Activated CD4-positive, alpha-beta T cell treated with anti-CD3 and anti-CD28 coated beads, Interleukin-2, amount 50 U/mL, for 16 hours (primary cell): ENCODE measurements around the gene CNOT3.

Source experiments
- DNase-seq: peaks from one replicate; pipeline ENCODE4 v3.0.0-alpha.2; 2020

Gene CNOT3

DNA sequence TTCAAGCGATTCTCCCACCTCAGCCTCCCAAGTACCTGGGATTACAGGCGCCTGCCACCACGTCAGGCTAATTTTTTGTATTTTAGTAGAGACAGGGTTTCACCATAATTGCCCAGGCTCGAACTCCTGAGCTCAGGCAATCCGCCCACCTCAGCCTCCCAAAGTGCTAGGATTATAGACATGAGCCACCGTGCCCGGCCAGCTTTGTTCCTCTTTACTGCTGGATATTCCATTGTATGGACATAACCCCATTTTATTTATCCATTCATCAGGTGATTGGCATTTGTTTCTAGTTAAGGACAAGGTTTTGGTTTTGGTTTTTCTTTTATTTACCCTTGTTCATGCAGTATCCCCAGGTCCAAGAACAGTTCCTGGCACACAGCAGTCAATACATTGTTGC lies 59.0 kb downstream of the CNOT3 start:
- no peak for DNase-seq

DNA sequence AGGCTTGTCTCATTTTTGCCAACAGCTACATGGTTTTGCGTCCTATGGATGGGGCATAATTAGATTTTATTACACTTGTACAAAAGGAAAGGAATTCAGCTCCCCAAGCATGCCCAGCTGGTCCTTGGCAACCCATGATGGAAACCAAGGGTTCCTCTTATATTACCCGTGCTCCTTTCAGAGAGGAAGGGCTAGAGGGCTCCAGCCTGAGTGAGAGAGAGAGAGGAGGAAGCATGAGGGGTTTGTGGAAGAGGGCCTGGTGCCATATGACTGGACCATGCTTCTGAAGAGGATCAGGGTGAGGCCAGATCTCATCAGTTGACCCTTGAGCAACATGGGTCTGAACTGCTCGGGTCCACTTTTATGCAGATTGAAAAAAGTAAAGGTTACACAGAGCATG lies 59.6 kb downstream of the CNOT3 start:
- DNase-seq = no peak

GRCh38 chr19:54199401-54199800 lies 61.8 kb downstream of the CNOT3 start:
- DNase-seq = no peak

DNA sequence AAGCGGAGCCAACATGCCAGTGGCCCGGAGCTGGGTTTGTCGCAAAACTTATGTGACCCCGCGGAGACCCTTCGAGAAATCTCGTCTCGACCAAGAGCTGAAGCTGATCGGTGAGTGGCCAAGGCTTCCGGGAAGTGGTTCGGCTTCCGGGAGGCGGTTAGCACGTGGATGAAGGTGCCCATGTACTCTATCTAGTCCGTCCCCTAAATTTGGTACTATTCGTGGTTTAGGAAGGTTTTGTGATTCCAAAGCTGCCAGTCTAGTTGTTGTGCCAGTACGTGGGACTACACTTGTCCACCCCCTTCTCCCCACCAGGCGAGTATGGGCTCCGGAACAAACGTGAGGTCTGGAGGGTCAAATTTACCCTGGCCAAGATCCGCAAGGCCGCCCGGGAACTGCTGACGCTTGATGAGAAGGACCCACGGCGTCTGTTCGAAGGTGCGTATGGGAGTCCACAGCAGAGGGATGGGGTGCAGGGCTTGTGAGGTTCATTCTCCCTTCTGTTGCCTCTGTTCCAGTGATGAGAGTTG lies 63.7 kb downstream of the CNOT3 start:
- DNase-seq = no peak

GRCh38 chr19:54201980-54202379 lies 64.4 kb downstream of the CNOT3 start:
- DNase-seq = no peak

GRCh38 chr19:54203151-54203611 lies 65.6 kb downstream of the CNOT3 start:
- no peak for DNase-seq

- no peak for DNase-seq
Observed at GRCh38 chr19:54204767-54205468, 67.4 kb downstream of the CNOT3 start.
